GM13977 (cell line): ENCODE measurements around the gene GDF9.
A peak's percentile ranks its signal among the peaks of the same experiment; 100 is the strongest.

Source experiments
- DNase-seq: peaks from one replicate; pipeline ENCODE4 v3.0.0; 2012; ENCODE audit warnings: low spot score
- CTCF ChIP-seq: IDR thresholded peaks from 2 replicates; pipeline ENCODE4 v1.5.1; 2012; ENCODE audit warnings: mild to moderate bottlenecking, control low read depth; ENCODE audit not compliant: insufficient read depth; ENCODE audit errors: extremely low read depth, missing control alignments
- in situ Hi-C: fragments of 300-500 bp; cut with MboI; formaldehyde crosslinking; loops from one replicate; pipeline ENCODE4 v1.12.0; 2022; ENCODE audit warnings: low sequenced_read_pairs, low pct_unique_long_range_greater_than_20kb, mixed read lengths, inconsistent platforms; ENCODE audit not compliant: unreplicated experiment

Gene GDF9

GRCh38 chr5:132817011-132817410 is 49.3 kb downstream of the GDF9 start:
- in situ Hi-C loops, result no loop called here
- DNase-seq, result no peak
- no peak for TF ChIP-seq CTCF

GRCh38 chr5:132816554-132816953 is 49.7 kb downstream of the GDF9 start:
- in situ Hi-C loops, result no loop called here
- TF ChIP-seq CTCF, result no peak
- no peak for DNase-seq

- TF ChIP-seq CTCF, result no peak
- in situ Hi-C loops, result no loop called here
These were observed 50.2 kb downstream of the GDF9 start for GRCh38 chr5:132816083-132816482.

GRCh38 chr5:132815454-132815853 is 50.8 kb downstream of the GDF9 start:
- no peak for TF ChIP-seq CTCF
- no peak for DNase-seq

More at GRCh38 chr5:132816083-132816482, 50.2 kb downstream of the GDF9 start:
- no peak for DNase-seq

GRCh38 chr5:132814503-132815294 is 51.6 kb downstream of the GDF9 start:
- no peak for DNase-seq
- TF ChIP-seq CTCF, result no peak
- in situ Hi-C loops, result no loop called here

More at GRCh38 chr5:132815454-132815853, 50.8 kb downstream of the GDF9 start:
- in situ Hi-C loops, result no loop called here

- in situ Hi-C loops, result no loop called here
These were observed 52.4 kb downstream of the GDF9 start for GRCh38 chr5:132813599-132814502.

More at GRCh38 chr5:132813599-132814502, 52.4 kb downstream of the GDF9 start:
- TF ChIP-seq CTCF, result no peak
- peak; percentile 68 for DNase-seq
